ENCODE data around the gene SLIT3.

The SLIT3 gene

DNA sequence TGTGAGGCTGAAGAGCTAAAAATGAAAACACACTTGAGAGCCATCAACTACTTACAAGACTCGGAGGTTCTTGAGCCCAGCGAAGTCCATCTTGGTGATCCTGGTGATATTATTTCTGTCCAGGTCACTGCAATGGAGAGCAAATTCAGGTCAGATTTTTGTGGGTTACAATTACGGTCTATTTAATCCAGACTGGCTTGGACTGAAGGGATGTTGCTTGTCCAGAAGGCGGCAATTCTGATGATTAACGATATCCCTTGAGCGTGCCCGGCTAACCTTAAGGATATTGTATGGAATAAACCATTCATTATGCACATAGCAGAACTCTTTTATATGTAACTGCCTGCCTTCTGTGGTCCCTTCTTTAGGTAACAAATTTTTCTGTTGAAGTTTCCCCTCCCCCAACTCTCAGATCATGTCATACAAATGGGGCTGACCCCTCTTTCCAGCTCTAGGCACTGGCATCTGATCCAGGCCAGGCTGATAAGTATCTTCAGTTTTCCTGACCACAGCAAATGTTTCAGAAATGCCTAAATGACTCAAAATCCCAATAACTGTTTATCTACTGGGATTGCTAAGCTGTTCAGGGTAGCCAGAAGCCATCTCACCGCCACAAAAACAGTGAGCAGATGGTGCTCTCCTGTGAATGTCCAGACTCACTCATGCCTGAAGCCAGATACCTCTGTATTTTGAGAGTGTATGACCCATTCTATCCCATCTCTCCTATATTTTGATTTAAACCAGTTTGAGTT lies 49.4 kb downstream of the SLIT3 start:
- no peaks in the 10 kb centered on the region for H3K4me1 ChIP-seq (ENCODE audit: control insufficient read depth in 1 of 2, insufficient read depth in 2 of 2, low read length in 2 of 2)
- H3K4me3 ChIP-seq (ENCODE audit: low read depth in 1 of 2, low read length in 2 of 2): no peak overlapping the region
- no peaks in the 10 kb centered on the region for H3K27me3 ChIP-seq (ENCODE audit: control insufficient read depth in 1 of 2, insufficient read depth in 2 of 2, low read length in 2 of 2)
- H3K9me3 ChIP-seq (ENCODE audit: control insufficient read depth in 1 of 2, low read length in 2 of 2): no peaks in the 10 kb centered on the region
- H3K36me3 ChIP-seq (ENCODE audit: control insufficient read depth in 1 of 2, insufficient read depth in 2 of 2, low read length in 2 of 2): no peaks in the 10 kb centered on the region
- no peak overlapping the region for H3K27ac ChIP-seq (ENCODE audit: low read depth, low read length)
- H3K9ac ChIP-seq (ENCODE audit: low read depth in 1 of 2, low read length in 2 of 2): no peak overlapping the region

- H3K4me1 ChIP-seq (ENCODE audit: control insufficient read depth in 1 of 2, insufficient read depth in 2 of 2, low read length in 2 of 2): no peaks in the 10 kb centered on the region
- no peaks in the 10 kb centered on the region for H3K27me3 ChIP-seq (ENCODE audit: control insufficient read depth in 1 of 2, insufficient read depth in 2 of 2, low read length in 2 of 2)
- H3K36me3 ChIP-seq (ENCODE audit: control insufficient read depth in 1 of 2, insufficient read depth in 2 of 2, low read length in 2 of 2): no peaks in the 10 kb centered on the region
- H3K9ac ChIP-seq (ENCODE audit: low read depth in 1 of 2, low read length in 2 of 2): no peak overlapping the region
- H3K4me3 ChIP-seq (ENCODE audit: low read depth in 1 of 2, low read length in 2 of 2): no peak overlapping the region
- H3K9me3 ChIP-seq (ENCODE audit: control insufficient read depth in 1 of 2, low read length in 2 of 2): no peaks in the 10 kb centered on the region
- no peak overlapping the region for H3K27ac ChIP-seq (ENCODE audit: low read depth, low read length)
Observed at GRCh38 chr5:169250887-169251286, 50.1 kb downstream of the SLIT3 start.

DNA sequence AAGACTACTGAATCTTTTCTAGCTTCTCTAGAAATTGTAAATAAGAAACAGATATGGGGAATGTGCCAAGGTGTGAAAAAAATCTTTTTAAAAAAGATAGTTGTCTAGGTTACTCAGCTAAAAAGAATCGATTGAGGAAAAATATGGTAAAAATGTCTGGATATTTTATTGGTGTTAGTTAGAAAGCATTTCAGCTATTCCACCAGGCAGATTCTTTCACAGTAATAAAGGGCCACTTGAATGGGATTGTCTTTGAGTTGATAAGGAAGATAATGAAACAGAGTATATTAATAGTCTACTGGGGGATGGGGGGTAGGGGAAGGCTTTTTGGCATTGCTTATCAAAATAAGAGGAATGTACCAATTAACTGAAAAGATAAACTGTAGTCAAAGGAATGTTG lies 51.9 kb downstream of the SLIT3 start:
- H3K36me3 ChIP-seq (ENCODE audit: control insufficient read depth in 1 of 2, insufficient read depth in 2 of 2, low read length in 2 of 2): no peaks in the 10 kb centered on the region
- H3K27me3 ChIP-seq (ENCODE audit: control insufficient read depth in 1 of 2, insufficient read depth in 2 of 2, low read length in 2 of 2): no peaks in the 10 kb centered on the region
- H3K4me1 ChIP-seq (ENCODE audit: control insufficient read depth in 1 of 2, insufficient read depth in 2 of 2, low read length in 2 of 2): no peaks in the 10 kb centered on the region
- no peak overlapping the region for H3K27ac ChIP-seq (ENCODE audit: low read depth, low read length)
- no peak overlapping the region for H3K9ac ChIP-seq (ENCODE audit: low read depth in 1 of 2, low read length in 2 of 2)
- no peak overlapping the region for H3K4me3 ChIP-seq (ENCODE audit: low read depth in 1 of 2, low read length in 2 of 2)
- H3K9me3 ChIP-seq (ENCODE audit: control insufficient read depth in 1 of 2, low read length in 2 of 2): no peaks in the 10 kb centered on the region

- Histone ChIP-seq H3K27ac (ENCODE audit: low read depth, low read length) (no peak overlapping the region), H3K36me3 (ENCODE audit: control insufficient read depth in 1 of 2, insufficient read depth in 2 of 2, low read length in 2 of 2) (no peaks in the 10 kb centered on the region), H3K9ac (ENCODE audit: low read depth in 1 of 2, low read length in 2 of 2) (no peak overlapping the region), H3K4me1 (ENCODE audit: control insufficient read depth in 1 of 2, insufficient read depth in 2 of 2, low read length in 2 of 2) (no peaks in the 10 kb centered on the region), H3K9me3 (ENCODE audit: control insufficient read depth in 1 of 2, low read length in 2 of 2) (no peaks in the 10 kb centered on the region), H3K27me3 (ENCODE audit: control insufficient read depth in 1 of 2, insufficient read depth in 2 of 2, low read length in 2 of 2) (no peaks in the 10 kb centered on the region), H3K4me3 (ENCODE audit: low read depth in 1 of 2, low read length in 2 of 2) (no peak overlapping the region)
Observed at GRCh38 chr5:169248550-169248949, 52.4 kb downstream of the SLIT3 start.

DNA sequence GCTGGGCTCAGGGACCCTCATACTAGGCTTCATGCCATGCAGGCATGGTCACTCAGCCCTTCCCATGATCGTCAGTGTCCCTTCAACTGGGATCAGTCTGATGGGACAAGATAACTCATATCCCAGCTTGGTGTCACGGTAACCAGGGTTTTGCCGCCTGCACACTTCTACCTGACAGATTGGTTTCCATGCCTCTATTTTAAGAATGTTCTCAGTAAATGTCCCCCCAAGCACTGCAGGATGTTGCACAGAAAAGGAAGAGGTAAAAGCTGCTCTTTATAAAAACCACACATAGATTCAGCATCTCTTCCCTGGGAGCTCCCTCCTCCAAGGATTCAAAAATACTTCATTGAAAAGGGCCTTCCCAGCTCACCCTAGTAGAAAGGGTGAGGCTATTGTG lies 56.1 kb downstream of the SLIT3 start:
- Histone ChIP-seq H3K9me3 (ENCODE audit: control insufficient read depth in 1 of 2, low read length in 2 of 2) (no peaks in the 10 kb centered on the region), H3K36me3 (ENCODE audit: control insufficient read depth in 1 of 2, insufficient read depth in 2 of 2, low read length in 2 of 2) (no peaks in the 10 kb centered on the region), H3K9ac (ENCODE audit: low read depth in 1 of 2, low read length in 2 of 2) (no peak overlapping the region), H3K27ac (ENCODE audit: low read depth, low read length) (no peak overlapping the region), H3K27me3 (ENCODE audit: control insufficient read depth in 1 of 2, insufficient read depth in 2 of 2, low read length in 2 of 2) (no peaks in the 10 kb centered on the region), H3K4me3 (ENCODE audit: low read depth in 1 of 2, low read length in 2 of 2) (no peak overlapping the region), H3K4me1 (ENCODE audit: control insufficient read depth in 1 of 2, insufficient read depth in 2 of 2, low read length in 2 of 2) (no peaks in the 10 kb centered on the region)

DNA sequence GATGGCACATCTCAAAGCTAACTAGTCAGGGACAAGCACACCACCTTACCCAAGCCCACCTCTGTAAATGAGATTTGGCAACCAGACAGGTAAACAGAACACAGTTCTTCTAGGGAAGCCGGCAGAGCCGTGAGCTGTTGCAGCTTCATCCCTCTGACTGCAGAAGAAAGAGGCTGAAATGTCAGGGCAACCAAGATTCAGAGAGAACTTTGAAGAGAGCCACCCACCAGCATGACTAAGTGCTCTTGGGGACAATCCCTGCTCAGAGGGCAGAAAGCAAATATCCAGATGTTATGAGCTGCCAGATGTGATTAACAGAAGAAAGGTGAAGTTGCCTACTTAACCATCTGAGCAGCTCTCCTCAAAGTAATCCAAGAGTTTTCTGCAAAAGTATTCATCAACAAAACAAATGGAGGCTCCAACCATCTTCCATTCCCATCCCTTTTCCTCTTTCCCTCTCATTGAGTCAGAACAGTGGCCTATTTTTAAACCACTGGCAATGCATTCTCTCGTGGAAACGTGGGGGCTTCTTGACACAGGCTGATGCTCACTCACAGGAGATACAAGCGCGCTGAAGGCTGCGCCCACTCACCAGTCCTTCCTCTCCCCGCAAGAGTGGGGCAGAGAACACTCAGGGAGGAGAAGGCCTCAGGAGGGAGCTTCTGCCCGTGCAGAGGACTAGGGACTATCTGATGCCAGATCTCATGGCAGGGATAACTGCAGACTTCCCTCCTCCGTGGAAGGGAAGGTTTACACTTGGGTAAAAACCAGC lies 57.1 kb downstream of the SLIT3 start:
- H3K27ac ChIP-seq (ENCODE audit: low read depth, low read length): no peak overlapping the region
- no peaks in the 10 kb centered on the region for H3K9me3 ChIP-seq (ENCODE audit: control insufficient read depth in 1 of 2, low read length in 2 of 2)
- H3K4me3 ChIP-seq (ENCODE audit: low read depth in 1 of 2, low read length in 2 of 2): no peak overlapping the region
- H3K4me1 ChIP-seq (ENCODE audit: control insufficient read depth in 1 of 2, insufficient read depth in 2 of 2, low read length in 2 of 2): no peaks in the 10 kb centered on the region
- H3K36me3 ChIP-seq (ENCODE audit: control insufficient read depth in 1 of 2, insufficient read depth in 2 of 2, low read length in 2 of 2): no peaks in the 10 kb centered on the region
- H3K9ac ChIP-seq (ENCODE audit: low read depth in 1 of 2, low read length in 2 of 2): no peak overlapping the region
- H3K27me3 ChIP-seq (ENCODE audit: control insufficient read depth in 1 of 2, insufficient read depth in 2 of 2, low read length in 2 of 2): no peaks in the 10 kb centered on the region

GRCh38 chr5:169242849-169243186 lies 58.1 kb downstream of the SLIT3 start:
- Histone ChIP-seq H3K36me3 (ENCODE audit: control insufficient read depth in 1 of 2, insufficient read depth in 2 of 2, low read length in 2 of 2) (no peaks in the 10 kb centered on the region), H3K4me3 (ENCODE audit: low read depth in 1 of 2, low read length in 2 of 2) (no peak overlapping the region), H3K9me3 (ENCODE audit: control insufficient read depth in 1 of 2, low read length in 2 of 2) (no peaks in the 10 kb centered on the region), H3K27me3 (ENCODE audit: control insufficient read depth in 1 of 2, insufficient read depth in 2 of 2, low read length in 2 of 2) (no peaks in the 10 kb centered on the region), H3K4me1 (ENCODE audit: control insufficient read depth in 1 of 2, insufficient read depth in 2 of 2, low read length in 2 of 2) (no peaks in the 10 kb centered on the region), H3K9ac (ENCODE audit: low read depth in 1 of 2, low read length in 2 of 2) (no peak overlapping the region), H3K27ac (ENCODE audit: low read depth, low read length) (no peak overlapping the region)

DNA sequence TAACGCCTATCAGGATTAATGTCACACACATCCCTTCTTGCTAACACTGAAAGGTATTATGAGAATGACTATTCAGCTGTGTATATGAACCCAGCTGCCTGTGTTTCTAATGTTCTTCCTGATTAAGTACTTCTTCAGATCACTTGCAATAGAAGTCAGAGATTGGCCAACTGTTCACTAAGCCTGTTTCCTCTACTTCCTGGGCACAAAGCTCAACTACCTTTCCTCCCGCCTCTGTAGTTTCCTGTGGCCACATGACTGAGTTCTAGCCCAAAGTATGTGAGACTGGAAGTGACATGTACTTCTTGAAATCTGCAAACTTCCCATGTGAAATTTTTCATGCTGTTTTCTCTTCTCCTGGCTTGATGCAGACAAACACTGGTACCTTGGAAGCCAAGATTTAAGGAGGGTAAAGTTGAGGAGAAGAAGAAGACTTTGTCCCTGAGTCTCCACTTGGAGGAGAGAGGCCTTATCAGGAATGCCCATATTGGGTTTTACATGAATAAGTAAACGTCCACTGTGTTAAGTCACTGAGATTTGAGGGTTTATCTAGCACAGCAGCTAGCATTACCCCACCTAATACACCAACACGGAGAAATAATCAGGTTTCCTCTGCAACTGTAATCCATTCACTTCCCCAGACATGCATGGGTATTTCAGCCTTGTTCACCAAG lies 58.6 kb downstream of the SLIT3 start:
- Histone ChIP-seq H3K4me1 (ENCODE audit: control insufficient read depth in 1 of 2, insufficient read depth in 2 of 2, low read length in 2 of 2) (no peaks in the 10 kb centered on the region), H3K36me3 (ENCODE audit: control insufficient read depth in 1 of 2, insufficient read depth in 2 of 2, low read length in 2 of 2) (no peaks in the 10 kb centered on the region), H3K9ac (ENCODE audit: low read depth in 1 of 2, low read length in 2 of 2) (no peak overlapping the region), H3K9me3 (ENCODE audit: control insufficient read depth in 1 of 2, low read length in 2 of 2) (no peaks in the 10 kb centered on the region), H3K4me3 (ENCODE audit: low read depth in 1 of 2, low read length in 2 of 2) (no peak overlapping the region), H3K27me3 (ENCODE audit: control insufficient read depth in 1 of 2, insufficient read depth in 2 of 2, low read length in 2 of 2) (no peaks in the 10 kb centered on the region), H3K27ac (ENCODE audit: low read depth, low read length) (no peak overlapping the region)

GRCh38 chr5:169229342-169229892 lies 71.5 kb downstream of the SLIT3 start:
- no peak overlapping the region for H3K27ac ChIP-seq (ENCODE audit: low read depth, low read length)
- H3K4me1 ChIP-seq (ENCODE audit: control insufficient read depth in 1 of 2, insufficient read depth in 2 of 2, low read length in 2 of 2): no peaks in the 10 kb centered on the region
- H3K36me3 ChIP-seq (ENCODE audit: control insufficient read depth in 1 of 2, insufficient read depth in 2 of 2, low read length in 2 of 2): no peaks in the 10 kb centered on the region
- H3K4me3 ChIP-seq (ENCODE audit: low read depth in 1 of 2, low read length in 2 of 2): no peak overlapping the region
- H3K9me3 ChIP-seq (ENCODE audit: control insufficient read depth in 1 of 2, low read length in 2 of 2): no peaks in the 10 kb centered on the region
- H3K9ac ChIP-seq (ENCODE audit: low read depth in 1 of 2, low read length in 2 of 2): no peak overlapping the region
- no peaks in the 10 kb centered on the region for H3K27me3 ChIP-seq (ENCODE audit: control insufficient read depth in 1 of 2, insufficient read depth in 2 of 2, low read length in 2 of 2)

GRCh38 chr5:169226895-169227294 lies 74.0 kb downstream of the SLIT3 start:
- H3K9me3 ChIP-seq (ENCODE audit: control insufficient read depth in 1 of 2, low read length in 2 of 2): no peaks in the 10 kb centered on the region

More at GRCh38 chr5:169226895-169227294, 74.0 kb downstream of the SLIT3 start:
- Histone ChIP-seq H3K27me3 (ENCODE audit: control insufficient read depth in 1 of 2, insufficient read depth in 2 of 2, low read length in 2 of 2) (no peaks in the 10 kb centered on the region), H3K27ac (ENCODE audit: low read depth, low read length) (no peak overlapping the region), H3K4me1 (ENCODE audit: control insufficient read depth in 1 of 2, insufficient read depth in 2 of 2, low read length in 2 of 2) (no peaks in the 10 kb centered on the region), H3K36me3 (ENCODE audit: control insufficient read depth in 1 of 2, insufficient read depth in 2 of 2, low read length in 2 of 2) (no peaks in the 10 kb centered on the region), H3K4me3 (ENCODE audit: low read depth in 1 of 2, low read length in 2 of 2) (no peak overlapping the region), H3K9ac (ENCODE audit: low read depth in 1 of 2, low read length in 2 of 2) (no peak overlapping the region)
